HG02840 (cell line): ENCODE results near the gene MRPS35.
"Not testable (repeated sequence)": the region's sequence is repeated elsewhere in the genome, so short reads cannot be mapped to it uniquely, and the experiment has no call there.

Experiments
- ATAC-seq: cut with Tn5 transposase; IDR thresholded peaks from one replicate; pipeline ENCODE4 v1.9.1; 2021; ENCODE audit warnings: mild to moderate bottlenecking, moderate library complexity, moderate number of reproducible peaks; ENCODE audit not compliant: unreplicated experiment, low FRiP score

The MRPS35 gene

DNA sequence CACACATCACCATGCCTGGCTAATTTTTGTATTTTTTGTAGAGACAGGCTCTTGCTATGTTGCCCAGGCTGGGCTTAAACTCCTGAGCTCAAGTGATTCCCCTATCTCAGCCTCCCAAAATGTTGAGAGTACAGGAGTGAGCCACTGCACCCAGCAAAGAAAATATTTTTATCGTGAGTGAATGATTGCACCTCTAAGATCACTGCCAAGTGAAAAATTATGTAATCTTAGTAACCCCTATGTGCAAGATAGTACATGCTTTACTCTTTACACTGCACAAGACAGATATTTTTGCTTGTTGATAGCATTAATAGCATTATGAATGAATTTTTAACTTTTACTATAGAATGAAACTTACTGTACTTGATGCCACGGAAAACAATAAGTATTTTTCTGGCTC is 3.4 kb upstream of the MRPS35 start:
- no peak for ATAC-seq

DNA sequence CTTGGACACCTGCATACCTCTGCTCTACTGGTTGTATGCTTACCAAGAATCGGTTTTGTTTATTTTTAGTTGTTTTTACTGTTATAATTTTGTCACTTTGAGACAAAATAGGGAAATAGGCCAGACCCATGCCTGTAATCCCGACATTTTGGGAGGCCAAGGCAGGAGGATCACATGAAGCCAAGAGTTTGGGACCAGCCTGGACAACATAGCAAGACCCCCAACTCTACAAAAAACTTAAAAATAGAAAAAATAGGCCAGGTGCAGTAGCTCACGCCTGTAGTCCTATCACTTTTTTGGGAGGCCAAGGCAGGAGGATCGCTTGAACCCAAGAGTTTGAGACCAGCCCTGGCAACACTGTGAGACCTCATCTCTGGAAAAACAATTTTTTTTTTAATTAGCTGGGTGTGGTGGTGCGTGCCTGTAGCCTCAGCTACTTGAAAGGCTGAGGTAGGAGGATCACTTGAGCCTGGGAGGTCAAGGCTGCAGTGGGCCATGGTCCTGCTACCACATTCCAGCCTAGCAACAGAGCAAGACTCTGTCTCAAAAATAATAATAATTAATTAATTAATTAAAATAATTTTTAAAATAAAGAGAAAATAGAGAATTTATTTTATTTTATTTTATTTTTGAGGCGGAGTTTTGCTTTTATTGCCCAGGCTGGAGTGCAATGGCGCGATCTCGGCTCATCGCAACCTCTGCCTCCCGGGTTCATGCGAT is 1.3 kb upstream of the MRPS35 start:
- no peak for ATAC-seq

DNA sequence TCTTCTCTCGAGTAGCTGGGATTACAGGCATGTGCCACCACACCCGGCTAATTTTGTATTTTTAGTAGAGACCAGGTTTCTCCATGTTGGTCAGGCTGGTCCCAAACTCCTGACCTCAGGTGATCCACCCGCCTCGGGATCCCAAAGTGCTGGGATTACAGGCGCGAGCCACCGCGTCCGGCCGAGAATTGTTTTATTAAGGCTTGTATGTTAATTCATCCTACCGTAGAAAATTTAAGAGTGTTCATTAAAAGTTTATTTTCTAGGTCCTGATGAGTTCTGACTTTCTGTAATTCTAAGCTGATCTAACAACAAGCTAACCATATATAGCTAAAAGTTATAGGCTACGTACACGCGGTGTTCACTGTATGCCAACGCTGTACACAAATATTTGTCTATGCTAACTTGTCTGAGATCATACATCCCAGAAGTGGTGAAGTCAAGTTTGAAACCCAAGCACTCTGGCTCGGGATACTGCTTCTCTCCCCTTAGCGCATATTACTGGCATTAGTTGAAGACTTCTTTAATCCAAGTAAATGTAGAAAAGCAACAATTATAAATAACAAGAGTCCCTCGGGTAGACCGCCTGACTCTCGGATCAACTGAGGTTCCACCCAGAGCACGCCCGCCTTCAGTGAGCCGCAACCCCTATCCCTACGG is 570 bp upstream of the MRPS35 start:
- ATAC-seq: peak; percentile 48

- no peak for ATAC-seq
These were observed 668 bp downstream of the MRPS35 start for GRCh38 chr12:27711317-27711682.

- no peak for ATAC-seq
These were observed 1.3 kb downstream of the MRPS35 start for GRCh38 chr12:27711967-27712366.

GRCh38 chr12:27723212-27723611 is 12.6 kb downstream of the MRPS35 start:
- no peak for ATAC-seq

DNA sequence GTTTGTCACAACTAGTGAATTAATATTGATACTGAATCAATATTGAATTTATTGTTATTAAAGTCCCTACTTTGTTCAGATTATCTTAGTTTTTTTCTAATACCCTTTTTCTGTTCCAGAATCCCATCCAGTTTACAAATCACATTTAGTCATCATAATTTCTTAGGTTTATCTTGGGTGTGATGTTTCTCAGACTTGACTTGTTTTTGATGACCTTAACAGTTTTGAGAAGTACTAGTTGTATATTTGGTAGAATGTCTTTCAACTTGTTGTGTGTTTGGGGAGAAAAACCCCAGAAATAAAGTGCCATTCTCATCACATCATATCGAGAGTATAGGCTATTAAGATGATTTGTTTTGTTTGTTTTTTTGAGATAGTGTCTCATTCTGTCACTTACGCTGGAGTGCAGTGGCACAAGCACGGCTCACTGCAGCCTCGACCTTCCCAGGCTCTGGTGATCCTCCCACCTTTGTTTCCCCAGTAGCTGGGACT is 19.5 kb downstream of the MRPS35 start:
- ATAC-seq: no peak

GRCh38 chr12:27732281-27732680 is 21.6 kb downstream of the MRPS35 start:
- no peak for ATAC-seq

- no peak for ATAC-seq
These were observed 22.5 kb downstream of the MRPS35 start for GRCh38 chr12:27733052-27733656.

DNA sequence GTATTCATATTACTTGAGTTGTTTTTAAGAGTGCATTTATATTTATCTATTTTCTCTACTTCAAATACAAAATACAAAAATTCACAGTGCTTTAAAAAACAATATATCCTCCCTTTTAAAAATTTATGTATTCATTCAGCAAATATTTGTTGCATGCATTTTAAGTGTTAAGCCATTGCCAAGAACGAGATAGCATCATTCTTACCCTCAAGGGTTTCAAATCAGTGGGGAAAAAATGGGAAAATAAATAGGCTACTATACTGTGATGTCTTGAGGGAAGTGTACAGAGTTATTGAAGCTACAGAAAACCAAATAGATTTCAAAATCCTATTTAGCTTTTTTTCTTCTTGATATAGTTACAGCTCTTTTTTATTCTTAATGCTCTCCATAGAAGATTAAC is 23.2 kb downstream of the MRPS35 start:
- ATAC-seq: no peak

- ATAC-seq: not testable (repeated sequence)
These were observed 23.7 kb downstream of the MRPS35 start for GRCh38 chr12:27734321-27734720.

DNA sequence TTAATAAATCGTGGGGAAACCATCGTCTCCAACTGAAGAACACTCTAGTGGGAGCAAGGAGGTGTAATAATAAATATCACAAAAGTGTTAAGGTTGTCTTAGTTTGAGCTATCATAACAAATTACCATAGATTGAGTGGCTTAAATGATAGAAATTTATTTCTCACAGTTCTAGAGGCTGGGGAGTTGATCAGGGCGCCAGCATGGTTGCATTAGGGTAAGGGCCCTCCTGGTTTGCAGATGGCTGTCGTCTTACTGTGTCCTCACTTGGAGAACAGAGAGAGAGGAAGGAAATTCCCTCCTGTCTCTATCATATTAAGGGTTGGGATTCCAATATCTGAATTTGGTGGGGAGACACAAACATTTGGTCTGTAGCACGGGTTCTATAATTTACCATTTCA is 33.0 kb downstream of the MRPS35 start:
- ATAC-seq: no peak

- not testable (repeated sequence) for ATAC-seq
These were observed 35.1 kb downstream of the MRPS35 start for GRCh38 chr12:27745734-27746133.

DNA sequence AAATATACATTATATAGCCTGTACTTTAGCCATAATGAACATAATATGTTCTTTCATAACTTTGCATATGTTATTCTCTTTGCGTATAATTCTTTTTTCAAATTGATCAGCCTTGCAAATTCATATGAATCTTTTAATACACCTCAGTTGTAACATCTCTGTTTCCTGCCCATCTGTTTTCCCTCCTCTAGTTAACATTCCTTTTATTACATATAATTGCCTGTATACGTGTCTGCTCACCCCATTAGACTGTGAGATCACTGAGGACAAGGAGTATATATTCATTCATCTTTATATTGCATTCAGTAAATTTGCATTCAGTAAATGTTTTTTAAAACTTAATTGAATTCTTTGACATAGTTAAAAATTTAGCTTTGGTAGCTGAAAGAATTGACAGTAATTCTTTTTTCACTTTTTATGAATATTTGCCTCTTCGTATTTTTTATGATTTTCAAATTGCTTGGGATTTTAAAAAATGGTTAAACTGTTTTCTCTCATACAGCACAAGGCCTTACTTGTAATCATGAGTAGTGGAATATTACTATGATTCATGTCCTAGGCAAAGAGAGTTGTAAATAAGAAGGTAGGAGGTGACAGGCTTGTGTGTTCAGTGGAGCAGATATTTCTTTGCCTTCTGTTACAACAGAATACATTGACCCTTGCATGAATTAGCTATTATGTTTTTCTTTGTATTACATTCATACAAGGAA is 36.6 kb downstream of the MRPS35 start:
- ATAC-seq: no peak

GRCh38 chr12:27751386-27752047 is 40.9 kb downstream of the MRPS35 start:
- ATAC-seq: no peak

- no peak for ATAC-seq
These were observed 44.2 kb downstream of the MRPS35 start for GRCh38 chr12:27754795-27755194.

DNA sequence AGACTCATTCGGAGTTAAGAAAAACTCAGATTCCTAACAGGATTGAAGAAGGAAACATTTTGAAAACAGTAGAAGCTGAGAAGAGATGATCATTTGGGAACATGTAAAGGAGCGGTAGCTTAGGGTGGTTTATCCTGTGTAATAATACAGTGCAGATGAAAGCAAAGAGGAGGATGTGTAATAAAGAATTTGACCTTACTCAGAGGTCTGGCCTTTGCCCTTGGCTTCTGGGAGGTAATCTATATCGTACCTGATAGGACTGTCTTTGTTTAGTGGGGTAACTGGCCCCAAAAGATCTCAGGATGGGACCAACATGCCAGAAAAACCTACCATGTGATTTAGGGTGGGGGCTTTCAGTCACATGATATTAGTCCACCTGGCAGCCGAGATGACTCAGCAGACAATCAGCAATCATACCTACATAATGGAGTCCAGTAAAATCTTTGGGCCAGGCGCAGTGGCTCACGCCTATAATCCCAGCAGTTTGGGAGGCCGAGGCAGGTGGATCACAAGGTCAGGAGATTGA is 46.1 kb downstream of the MRPS35 start:
- no peak for ATAC-seq

DNA sequence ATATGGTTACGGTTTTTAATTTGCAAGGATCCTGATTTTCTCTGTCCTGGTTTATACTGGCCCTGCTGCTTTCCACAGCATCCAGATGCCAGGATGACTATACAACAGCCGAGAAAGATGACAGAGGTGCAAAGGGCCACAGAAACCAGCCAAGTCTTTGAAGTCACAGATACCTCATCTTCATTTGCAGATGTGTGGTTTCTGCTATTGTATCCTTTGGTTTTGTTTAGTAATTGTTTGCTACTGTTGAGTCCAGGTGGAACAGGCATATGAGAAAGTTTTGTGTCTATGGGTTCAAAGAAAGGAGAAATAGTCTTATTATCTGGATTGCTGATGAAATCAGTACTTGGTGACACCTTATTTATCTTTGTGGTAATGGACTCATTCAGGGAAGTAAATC is 52.1 kb downstream of the MRPS35 start:
- ATAC-seq: no peak

DNA sequence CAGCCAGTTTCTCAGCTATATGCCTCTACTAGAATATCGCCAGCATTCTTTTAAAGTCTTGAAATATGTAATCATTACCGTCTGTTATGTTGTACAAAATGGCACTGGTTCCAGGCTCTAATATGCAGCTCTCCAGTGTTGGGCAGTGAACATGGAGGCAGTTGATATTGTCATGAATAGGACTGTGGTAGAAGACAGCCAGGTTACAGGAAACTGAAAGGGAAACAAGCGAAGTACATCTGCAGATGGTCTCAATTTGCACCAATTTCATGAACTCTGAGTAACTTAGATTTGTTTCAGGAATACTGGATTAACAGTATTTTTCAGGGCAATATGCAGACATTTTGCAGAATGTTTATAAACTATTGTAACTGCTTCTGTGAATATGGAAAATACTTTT is 56.0 kb downstream of the MRPS35 start:
- ATAC-seq: no peak

DNA sequence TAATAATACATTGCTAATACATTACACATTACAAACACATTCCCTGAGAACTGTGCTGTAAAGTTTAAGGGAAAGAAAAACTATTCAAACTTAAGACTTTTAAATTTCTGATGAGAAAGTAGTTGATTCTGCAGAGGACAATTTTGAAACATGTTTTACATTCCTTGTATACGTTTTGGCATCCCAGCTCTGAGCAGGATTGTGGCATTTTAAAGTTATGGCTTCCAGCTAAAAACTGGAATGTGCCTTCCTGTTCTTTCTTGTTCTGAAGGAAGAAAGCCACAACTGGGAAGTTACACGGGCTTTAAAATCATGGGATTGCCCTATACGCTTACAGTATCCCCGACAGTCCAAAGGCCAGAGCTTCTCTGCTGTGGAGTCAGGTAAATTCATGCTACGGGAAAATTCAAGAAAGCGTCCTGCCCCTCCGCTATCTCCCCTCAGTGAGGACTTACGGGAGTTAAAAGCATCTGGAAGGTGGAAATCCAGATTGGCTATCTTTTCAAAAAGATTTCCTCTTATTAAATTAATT is 58.6 kb downstream of the MRPS35 start:
- ATAC-seq: no peak
